ENCODE measurements around the gene IP6K3.

The IP6K3 gene

DNA sequence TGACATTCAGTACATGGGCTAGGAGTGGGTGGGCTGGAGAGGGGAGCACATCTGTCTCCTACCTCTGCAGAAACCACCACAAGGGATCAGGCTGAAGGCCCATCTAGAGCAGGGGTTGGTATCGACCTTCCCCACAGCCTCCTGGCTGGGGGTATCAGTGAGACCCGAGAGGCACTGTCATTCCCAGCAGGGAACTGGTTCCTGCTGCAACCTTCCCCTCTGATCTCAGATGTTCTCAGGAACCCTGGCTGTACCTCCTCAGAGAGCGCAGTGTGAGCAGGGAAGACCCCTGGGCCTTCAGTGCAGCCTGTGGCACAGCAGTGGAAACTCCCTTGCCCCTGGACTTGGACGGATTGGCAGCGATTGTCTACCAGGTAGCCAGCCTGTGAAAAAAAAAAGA lies 7.8 kb downstream of the IP6K3 start:
- no peak for DNase-seq

DNA sequence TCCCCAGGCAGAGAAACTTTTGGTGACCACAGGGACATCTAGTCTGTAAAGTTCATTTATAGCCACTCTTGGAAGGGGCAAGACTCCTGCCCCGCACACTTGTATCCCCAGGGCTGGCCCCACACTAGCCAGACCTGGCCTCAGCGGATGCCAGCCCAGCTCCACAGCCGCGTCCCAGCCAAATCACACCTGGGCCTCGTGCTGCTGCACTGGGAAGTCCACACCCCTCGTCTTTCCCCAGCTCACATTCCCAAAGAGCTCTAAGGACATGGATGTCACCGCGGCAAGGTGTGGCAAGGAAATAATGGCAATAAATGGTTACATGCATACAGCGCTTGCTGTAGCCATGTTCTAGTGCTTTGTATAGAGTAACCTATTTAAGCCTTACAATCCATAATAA lies 8.6 kb downstream of the IP6K3 start:
- DNase-seq = no peak

DNA sequence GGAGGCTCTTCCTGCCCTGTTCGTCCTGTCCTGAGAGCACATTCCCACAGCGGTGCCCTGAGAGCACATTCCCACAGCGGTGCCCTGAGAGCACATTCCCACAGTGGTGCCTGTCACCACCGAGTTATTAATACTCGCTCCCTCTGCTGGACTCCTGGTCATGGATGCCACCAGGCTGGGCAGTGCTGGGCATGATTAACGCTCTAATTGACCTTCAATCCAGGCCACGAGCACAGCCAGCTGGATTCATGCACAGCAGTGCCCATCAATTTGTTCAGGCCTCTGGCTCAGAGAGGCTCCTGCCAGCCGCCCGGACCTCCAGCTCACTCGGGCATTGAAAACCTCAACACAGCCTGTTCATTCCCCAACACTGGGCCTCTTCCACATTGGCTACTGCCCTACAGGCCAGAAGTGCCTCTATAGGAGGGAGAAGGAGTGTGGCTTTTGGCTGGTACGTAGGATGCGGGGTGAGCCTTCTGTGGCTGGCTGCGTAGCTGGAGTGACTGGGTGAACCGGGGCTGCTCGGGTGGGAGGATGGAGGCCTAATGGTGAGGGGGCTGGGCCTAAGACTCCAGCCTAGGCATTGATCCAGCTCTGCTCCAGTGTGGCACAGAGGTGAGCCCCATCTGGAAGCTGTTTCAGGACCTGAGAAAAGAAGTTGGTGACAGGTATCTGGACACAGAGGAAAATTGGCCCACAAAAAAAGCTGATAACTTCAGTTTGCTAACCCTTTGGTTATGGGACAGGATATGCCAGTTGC lies 9.3 kb downstream of the IP6K3 start:
- no peak for DNase-seq

DNA sequence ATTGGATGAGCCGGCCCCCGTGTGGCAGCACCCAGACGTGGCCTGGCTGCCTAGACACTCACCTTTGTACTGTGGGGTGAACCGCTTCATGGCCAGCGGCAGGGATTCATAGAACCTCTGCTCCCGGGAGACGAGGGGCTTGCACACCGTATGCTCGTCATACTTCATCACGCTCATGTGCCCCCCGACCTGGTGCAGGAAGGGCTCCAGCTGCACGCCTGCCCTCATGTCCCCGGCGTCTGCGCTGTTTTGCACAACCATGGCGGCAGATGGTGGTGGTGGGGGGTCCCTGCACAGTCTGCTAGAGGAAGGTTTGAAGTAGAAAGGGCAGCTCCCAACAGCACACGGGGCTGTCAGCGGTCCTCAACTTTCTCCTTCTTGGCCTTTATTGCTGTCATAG lies 11.5 kb downstream of the IP6K3 start:
- DNase-seq = no peak

DNA sequence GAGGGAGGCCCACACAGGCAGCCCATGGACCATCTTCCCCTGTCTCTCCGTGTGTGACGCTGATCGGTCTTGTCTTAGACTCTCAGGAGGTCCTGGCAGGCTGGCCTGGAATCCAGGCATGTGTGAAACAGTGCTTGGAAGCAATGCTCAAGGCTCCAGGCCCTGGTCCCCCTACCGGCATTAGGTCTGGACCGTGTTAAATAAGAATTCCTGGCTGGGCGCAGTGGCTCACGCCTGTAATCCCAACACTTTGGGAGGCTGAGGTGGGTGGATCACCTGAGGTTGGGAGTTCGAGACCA lies 13.0 kb downstream of the IP6K3 start:
- DNase-seq = no peak

DNA sequence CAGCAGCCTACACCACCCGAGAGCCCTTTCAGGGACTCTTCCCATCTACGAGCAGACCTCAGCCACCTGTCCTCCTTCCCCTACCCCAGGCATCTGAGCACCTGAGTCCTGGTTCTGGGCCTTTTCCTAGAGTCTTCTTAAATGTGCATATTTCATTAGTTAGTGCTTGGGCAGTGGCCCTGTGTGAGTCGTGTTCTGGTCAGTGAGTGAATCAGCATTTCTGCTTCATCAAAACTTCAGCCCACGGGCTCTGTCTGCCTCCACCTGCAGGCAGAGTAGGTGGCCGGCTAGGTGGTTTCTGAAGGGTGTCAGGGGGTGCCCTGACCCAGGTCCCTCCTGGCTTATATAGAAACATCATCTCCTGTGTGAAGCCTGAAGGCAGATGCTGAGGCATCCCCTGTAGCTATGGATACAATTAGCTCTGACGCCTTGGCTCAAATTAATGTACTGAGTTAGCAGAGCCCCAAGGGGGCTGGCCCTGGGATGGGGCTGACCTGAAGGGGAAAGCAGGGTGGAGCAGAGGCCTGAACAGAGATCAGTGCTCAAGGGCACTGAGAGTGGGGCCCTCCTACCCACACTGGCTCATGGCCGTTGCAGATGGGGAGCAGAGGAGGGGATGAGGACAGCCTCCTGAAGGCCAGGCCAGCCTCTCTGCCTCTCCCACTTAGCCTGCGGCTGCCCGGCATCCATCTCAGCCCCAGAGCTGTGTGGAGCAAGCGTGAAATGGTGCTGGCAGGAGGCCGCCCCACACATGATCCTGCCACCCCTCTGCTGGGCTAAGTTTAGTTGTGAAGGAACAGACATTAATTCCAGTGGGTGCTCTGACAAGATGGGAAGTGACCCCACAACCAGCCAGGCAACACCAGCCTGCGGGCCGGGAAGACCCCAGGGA lies 13.6 kb downstream of the IP6K3 start:
- DNase-seq = no peak

DNA sequence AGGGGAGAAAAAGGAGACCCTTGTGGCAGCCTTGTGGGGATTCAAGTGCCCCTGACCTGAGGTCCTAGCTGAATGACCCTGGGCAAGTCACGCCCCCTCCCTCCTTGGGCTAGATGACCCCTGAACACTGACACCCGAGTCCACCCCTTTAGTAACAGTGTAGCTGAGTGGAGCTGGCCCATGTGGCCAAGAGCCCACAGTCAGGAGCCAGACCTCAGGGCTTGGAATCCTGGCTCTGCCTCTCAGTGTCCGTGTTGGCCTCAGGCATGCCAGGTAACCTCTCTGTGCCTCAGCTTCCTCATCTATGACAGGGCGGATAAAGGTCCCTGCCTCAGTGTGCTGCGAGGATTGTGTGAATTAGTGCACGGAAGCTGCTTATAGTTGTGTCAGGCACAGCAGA lies 14.3 kb downstream of the IP6K3 start:
- DNase-seq = no peak

DNA sequence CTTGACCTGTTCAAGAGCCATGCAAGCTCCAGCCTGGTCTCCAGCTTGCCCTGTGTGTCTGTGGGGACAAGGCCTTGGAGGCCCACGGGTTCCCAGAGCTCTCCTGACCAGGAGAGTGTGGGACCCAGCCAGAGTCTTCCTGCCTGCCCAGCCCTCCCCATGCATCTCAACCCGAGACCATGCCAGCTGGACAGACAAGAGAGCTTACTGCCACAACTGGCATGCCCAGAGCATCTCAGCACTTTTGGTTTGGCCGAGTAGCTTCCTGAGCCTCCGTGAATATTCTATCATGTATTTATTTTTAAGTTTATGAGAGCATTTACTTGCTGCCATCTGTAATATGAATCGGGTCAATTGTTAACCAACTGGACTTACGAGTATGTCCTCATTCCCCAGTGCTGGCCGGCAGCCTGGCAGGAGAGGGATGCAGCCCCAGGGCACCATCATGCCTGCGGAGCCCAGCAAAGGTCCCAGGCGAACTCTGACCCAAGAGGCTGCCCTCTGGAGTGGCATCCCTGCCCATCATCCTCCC lies 14.9 kb downstream of the IP6K3 start:
- no peak for DNase-seq

DNA sequence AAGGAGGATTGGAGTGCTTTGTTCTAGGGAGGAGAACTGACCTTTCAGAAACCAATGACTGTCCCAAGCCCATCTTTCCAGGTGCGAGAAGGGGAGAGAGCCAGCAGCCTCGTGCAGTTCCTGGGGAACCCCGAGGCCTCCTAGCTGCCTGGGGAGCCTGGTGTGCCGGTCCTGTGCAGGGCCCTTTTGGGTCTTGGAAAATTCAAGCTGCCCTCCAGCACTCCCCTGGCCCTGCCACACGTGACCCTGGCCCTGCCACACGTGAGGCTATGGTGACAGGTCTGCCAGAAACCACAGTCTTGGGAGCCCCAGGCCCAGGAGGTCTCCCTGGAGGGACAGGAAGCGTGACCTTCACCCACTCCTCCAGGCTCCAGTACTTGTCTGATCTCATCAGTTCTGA lies 15.7 kb downstream of the IP6K3 start:
- no peak for DNase-seq

DNA sequence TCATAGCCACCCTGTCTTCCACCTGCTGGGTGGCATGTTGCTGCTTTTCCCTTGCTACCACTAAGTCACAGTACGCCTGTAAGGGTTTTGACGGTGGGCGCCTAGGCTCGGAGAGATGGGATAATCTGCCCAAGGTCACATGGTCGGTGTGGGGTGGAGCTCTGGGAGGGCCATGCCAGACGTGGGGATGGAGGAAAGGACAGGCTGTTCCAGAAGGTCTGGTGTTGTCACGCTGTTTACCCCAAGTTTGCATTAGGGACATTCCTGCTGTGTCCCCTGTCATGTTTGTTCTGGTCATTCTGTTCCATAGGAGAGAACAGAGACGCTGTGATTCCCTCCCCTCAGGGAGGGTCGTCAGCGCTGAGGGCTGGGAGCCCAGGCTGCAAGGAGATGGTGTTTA lies 16.1 kb downstream of the IP6K3 start:
- no peak for DNase-seq

DNA sequence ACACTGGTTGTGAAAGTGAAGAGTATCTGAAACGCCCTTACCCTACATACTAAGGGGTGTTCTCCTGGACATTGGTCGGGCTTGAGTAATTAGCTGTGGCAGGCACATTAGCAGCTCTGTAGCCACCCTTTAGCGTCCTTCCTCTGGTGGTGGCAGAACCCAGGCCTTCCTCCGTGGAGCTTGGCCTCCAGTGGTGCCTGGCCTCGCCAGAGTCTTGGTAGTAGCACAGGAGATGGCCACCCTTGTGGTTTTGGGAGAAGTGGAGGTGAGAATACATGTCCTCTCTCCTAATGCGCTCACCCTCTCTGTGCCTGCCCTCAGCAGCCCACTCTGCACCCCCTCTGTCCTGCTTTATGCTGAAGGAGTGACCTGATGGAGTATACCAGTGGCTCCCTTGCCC lies 17.6 kb downstream of the IP6K3 start:
- DNase-seq = no peak

DNA sequence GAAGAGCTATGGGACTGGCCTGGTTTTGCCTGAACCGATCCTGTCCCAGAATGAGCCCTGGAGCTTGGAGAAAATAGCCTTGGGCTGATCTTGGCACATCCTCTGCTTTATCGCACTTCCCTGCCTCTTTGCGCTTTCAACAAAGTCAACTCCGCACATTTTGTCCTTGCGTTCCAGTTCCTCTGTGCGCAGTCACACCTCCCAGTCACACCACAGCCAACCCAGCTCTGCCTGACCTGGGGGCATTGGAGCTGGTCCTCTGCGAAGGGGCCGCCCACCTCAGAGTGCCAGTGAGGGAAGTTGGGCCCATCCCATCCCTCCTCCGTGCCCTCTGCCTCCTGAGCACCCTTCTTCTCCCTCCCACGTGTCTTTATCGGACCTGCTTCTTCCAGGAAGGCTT lies 18.3 kb downstream of the IP6K3 start:
- DNase-seq = no peak

DNA sequence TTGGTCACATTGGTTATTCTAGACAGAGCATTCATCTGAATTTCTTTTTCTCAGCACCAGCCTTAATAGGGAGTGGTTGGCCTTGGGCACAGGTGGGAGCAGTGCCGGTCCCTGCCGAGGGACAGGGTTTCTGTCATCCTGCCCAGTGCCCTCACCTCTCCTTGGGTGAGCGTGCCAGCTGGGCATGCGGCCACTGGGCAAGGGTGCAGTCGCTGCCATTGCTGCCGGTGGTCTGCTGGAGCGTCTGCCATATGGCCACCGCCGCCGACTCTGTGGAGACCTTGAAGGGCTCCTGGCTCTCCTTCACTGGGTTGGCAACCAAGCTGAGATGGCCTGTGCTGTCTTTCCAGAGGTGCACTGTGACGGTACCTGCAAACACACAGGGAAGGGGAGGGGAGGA lies 18.8 kb downstream of the IP6K3 start:
- no peak for DNase-seq

DNA sequence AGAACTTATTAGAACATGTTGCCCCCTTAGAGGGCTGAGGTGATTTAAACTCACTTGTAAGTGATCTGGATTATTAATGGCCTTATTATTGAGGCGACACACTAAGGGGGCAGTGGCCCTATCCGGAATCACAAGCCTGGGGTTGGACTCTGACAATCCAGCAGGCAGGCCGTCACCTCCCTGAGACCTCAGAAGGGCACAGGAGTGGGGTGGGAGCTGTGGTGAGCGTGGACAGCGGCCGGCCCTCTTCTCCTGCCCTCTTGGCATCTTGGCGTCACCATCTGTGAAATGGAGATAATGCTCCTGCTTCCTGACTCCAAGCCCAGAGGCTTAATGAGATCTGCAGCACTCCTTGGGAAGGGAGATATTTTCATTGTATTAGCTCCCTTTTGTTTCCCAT lies 19.6 kb downstream of the IP6K3 start:
- no peak for DNase-seq

DNA sequence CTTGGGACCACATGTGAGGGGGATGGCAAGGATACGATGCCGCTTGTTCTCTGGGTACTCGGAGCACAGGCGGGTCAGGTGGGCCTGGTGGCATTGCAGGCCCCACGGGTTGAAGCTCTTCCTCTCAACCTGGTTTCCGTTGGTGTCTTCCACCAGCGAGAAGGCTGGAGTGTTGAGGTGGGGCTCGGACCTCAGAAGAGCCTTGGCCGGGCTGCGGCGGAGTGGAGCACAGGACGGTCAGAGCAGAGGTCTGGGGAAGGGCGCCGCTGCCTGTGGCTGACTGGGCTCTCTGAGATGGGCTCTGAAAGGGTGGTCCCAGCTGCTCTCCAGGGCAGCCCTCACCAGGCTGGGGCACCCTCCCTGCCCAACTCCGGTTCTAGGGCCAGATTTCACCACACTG lies 20.0 kb downstream of the IP6K3 start:
- DNase-seq = no peak

DNA sequence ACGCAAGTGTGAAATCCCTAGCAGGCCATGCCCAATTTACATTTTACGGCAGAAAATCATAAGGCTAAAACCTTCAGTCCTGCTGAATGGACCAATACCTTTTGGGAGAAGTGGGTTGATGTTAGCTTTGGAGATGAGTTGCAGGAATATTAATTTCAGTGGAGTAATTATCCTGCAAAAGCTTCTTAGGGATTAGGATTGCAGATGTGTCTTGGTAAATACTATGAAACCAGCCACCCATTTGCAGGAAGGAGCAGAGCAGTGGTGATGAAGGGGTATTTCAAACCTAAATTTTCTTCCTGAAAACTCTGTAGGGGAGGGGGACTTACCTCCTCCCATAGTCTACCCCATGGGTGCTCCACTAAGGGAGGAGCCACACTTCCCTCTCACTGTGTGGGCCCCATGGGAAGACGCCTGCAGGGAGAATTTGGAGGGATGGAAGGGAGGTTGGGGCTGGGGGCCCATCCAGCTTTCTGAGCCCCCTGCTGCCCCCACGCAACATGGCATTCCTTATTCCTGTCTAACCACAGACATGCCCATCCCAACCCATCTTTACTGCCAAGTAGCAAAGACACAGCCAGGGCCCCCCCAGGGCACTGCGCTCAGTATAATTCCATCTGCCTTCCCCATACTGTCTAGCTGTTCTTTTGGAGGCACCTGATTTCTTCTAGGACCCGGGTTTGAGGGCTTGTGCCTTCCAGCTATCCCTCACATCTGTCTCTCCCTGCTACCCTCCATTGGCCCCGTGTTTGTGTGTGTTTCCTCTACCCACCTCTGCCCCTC lies 20.6 kb downstream of the IP6K3 start:
- DNase-seq = no peak

DNA sequence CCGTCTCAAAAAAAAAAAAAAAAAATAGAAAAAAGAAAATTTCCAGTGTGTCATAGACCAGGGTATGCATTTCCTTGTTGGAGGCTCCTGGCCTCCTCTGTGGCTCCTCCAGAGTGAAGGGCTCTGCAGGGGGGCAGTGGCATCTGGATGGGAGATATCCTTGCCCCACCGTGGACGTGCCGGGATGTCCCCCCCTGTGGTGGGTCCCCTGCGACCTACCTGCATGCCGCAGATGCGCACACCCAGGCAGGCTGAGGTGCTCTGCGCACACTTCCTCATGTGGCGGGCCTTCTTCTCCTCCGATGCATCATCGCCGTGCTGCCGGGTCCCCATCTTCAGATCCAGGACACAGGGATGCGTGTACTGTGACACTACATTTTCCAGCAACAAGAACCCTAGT lies 21.5 kb downstream of the IP6K3 start:
- DNase-seq = no peak

DNA sequence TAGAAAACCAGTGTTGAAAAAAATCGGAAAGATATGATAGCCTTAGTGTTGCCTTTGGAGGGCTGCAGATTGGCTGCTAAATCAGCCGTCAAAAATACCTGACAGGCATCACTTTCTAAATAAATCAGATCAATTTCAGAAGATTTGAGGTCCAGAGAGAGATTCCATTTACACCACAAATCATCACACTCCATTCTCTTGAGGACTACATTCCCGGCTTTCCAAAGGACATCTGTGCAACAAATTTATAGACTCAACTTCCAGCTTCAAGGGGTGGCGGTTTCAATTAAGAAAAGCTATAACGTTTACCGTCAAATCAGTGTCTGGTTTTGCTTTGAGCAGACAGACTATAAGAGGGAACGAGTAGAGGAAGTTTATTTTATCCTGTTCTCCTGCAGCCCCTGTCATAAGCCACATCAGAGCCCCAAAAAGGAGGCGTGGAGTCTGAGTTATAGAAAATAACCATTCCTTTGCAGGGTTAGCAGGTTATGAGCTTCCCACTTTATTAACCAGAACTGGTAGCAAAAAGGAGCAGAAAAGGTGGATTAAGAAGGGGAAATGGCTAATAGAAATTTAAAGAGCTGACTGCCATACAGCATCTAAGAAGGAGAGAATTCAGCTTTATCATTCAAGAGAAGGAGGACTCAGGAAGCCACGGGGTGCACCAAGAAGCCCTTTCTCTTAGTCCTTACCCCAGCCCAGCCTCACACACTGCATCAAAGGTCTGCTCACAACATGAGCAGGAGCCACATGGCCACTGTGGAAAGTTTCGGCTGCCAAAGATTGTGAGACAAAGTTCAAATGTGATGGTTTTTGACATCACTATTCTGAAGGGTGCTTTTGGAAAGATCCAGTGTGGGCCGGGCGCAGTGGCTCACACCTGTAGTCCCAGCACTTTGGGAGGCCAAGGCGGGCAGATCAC lies 22.3 kb downstream of the IP6K3 start:
- DNase-seq = no peak

DNA sequence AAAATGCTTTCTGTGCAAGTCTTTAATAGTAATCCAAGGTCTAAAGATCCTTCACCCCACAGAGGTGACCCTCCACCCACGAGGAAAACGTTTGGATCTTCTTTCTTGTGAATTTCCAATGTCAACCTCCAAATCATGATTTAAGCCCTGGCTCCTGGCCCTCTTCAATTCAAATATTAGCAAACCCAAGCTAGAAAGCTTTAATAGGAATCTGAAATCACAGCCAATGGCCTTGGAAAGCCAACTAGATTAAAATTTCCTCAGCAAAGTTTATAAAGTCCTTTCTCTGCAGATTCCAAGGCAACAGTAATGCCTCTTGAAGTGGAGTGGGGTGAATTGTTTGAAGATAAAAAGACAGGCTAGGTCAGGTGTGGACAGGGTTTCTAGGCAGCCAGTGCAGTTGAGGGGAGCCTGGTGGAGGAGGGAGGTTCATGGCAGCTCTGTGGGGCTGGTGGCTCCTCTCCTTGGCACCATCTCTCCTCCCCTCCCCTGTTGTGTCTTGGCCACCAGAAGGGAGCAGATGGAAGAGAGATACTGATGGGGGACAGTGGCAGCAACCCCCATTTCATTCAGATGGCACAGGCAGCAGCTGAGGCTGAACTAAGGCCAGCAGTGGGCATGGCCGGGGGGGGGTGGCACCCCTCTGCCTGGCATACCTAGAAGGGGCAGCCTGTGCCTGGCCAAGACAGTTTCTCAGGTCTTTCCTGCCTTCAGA lies 23.2 kb downstream of the IP6K3 start:
- no peak for DNase-seq

DNA sequence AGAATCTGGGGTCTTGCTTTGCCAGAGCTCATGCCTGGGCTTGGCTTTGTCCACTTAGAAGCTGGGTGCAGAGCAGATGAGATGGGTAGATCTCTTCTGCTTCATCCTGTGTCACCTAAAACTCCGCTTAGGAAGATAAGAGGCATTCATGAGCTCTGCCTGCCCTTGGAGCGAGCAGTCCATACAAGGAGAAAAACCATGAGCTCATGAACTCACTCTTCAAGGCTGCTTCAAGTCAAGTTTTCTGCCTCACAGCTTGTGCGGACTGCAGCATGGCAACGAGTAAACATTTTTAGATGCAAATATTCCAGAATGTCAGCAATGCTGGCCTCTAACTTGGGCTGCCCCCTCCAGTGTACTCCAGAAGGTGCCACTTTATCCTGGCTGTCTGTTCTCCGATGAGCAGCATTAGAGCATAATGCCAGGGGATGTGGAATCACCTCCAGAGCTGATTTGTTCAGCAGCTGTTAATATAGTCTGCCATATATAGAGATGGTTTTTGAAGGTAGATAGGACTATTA lies 24.5 kb downstream of the IP6K3 start:
- DNase-seq = no peak

DNA sequence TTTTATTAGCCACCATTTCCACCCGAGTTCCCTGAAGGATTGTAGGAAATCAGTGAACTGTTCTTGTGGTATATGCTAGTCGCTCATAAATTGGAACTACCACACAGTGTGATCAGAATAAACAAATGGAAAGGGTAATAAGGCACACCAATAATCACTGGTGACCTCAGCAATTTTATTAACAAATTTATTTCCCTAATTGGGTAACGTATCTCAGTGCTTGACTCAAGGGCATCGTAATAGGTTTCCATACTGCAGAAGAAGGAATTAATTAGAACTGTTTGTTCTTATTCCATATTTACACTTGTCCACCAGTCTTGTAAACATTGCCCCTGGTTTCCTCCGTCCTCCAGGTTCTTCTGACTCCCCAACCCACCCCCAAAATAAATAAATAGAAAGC lies 25.2 kb downstream of the IP6K3 start:
- DNase-seq = no peak

DNA sequence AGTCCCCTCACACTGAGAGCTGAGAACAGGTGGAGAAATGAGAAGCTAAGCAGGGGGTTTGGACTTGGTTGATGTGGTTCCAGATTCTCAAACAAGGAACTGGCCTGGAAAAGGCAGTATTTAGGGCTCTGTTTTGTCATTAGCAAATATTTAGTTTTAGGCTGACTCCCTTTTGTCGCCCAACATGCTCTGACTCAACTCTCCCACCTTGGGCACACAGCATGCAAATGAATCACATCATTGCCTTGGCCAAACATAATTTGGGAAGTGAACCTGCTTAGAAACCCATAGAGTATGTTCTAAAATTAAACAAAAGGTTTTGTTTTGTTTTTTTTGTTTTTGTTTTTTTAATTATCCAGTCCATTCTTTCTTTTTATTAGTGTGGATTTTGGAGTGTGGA lies 25.7 kb downstream of the IP6K3 start:
- no peak for DNase-seq

All from activated effector memory CD4-positive, alpha-beta T cell treated with anti-CD3 and anti-CD28 coated beads, Interleukin-2, amount 50 U/mL, for 16 hours (primary cell).